HL-60 (cell line): Measurements from ENCODE around the gene GK2.

Experiments
- DNase-seq, 2 experiments: peaks; one replicate each; pipeline ENCODE4 v3.0.0-alpha.2; 2010 to 2020; ENCODE audit warnings: low read depth in 1 of 2, low spot score in 1 of 2
- H3K27ac ChIP-seq: fragments of 250-450 bp; sonication (Bioruptor Pico); replicated peaks from 2 replicates; pipeline ENCODE4 v1.5.1; 2020; ENCODE audit warnings: mild to moderate bottlenecking, moderate library complexity
- H3K27me3 ChIP-seq: fragments of 250-450 bp; sonication (Bioruptor Pico); 2 replicates; pipeline ENCODE4 v1.5.1; 2021; ENCODE audit warnings: mild to moderate bottlenecking, moderate library complexity; ENCODE audit not compliant: insufficient read depth, poor library complexity, severe bottlenecking
- H3K4me3 ChIP-seq: replicated peaks from 2 replicates; pipeline ENCODE4 v1.5.1; 2011; ENCODE audit warnings: mild to moderate bottlenecking, control low read depth, low read length; ENCODE audit not compliant: insufficient read depth
- CTCF ChIP-seq: IDR thresholded peaks from one replicate; pipeline ENCODE4 v1.5.1; 2011; ENCODE audit warnings: low read length, control low read depth, inconsistent platforms; ENCODE audit not compliant: insufficient read depth
- GABPA ChIP-seq: IDR thresholded peaks from 2 replicates; pipeline ENCODE4 v1.6.1; 2012; ENCODE audit warnings: low read depth
- POLR2AphosphoS5 ChIP-seq: IDR thresholded peaks from 2 replicates; pipeline ENCODE4 v1.6.1; 2012; ENCODE audit warnings: low read depth
- REST ChIP-seq: IDR thresholded peaks from 2 replicates; pipeline ENCODE4 v1.6.1; 2012; ENCODE audit warnings: low read depth; ENCODE audit not compliant: insufficient replicate concordance
- SPI1 ChIP-seq: IDR thresholded peaks from 2 replicates; pipeline ENCODE4 v1.6.1; 2012; ENCODE audit warnings: low read depth, mild to moderate bottlenecking, borderline replicate concordance

Gene GK2

GRCh38 chr4:79366422-79366821, 41.6 kb downstream of the GK2 start:
- Histone ChIP-seq H3K27ac (no peak overlapping the region), H3K27me3 (no peaks in the 10 kb centered on the region), H3K4me3 (no peak overlapping the region)
- TF ChIP-seq POLR2AphosphoS5 = no peak
- no peak for TF ChIP-seq CTCF
- TF ChIP-seq SPI1 = no peak
- no peak for TF ChIP-seq GABPA
- no peak for TF ChIP-seq REST
- no peak for DNase-seq

- TF ChIP-seq GABPA = no peak
- TF ChIP-seq REST = no peak
- no peak for TF ChIP-seq SPI1
- Histone ChIP-seq H3K4me3 (no peak overlapping the region), H3K27me3 (no peaks in the 10 kb centered on the region), H3K27ac (no peak overlapping the region)
- no peak for DNase-seq
Observed at GRCh38 chr4:79364061-79364460, 44.0 kb downstream of the GK2 start.

- DNase-seq = no peak
- Histone ChIP-seq H3K4me3 (no peak overlapping the region), H3K27me3 (no peaks in the 10 kb centered on the region), H3K27ac (no peak overlapping the region)
- TF ChIP-seq SPI1 (no peak), REST (no peak), CTCF (no peak), GABPA (no peak), POLR2AphosphoS5 (no peak)
Observed at GRCh38 chr4:79362626-79363025, 45.4 kb downstream of the GK2 start.

- TF ChIP-seq REST (no peak), SPI1 (no peak), CTCF (no peak), GABPA (no peak)
- Histone ChIP-seq H3K4me3 (no peak overlapping the region), H3K27ac (no peak overlapping the region), H3K27me3 (no peaks in the 10 kb centered on the region)
- DNase-seq = no peak
Observed at GRCh38 chr4:79360006-79360405, 48.0 kb downstream of the GK2 start.
